OCI-LY7 (cell line): ENCODE measurements around the gene IQGAP3. TPM values are rescaled to one million over a fixed set of nuclear protein-coding genes. Genes with fewer than 3 reads are reported as not detected.

Source experiments
- BruUV-seq: library from RNA; stranded (reverse); fragments of 400-500 nt; replicated peaks from 2 replicates; lab custom pipeline; 2021; lab: Mats Ljungman, UMichigan
- CTCF ChIA-PET: fragments of 300-600 bp; sonication (Branson Sonifier 250); formaldehyde crosslinking; loops from one replicate; lab custom pipeline; 2022; ENCODE audit warnings: antibody characterized with exemption; ENCODE audit not compliant: unreplicated experiment; lab: Charles Lee
- POLR2A ChIA-PET: fragments of 300-600 bp; sonication (Branson Sonifier 250); formaldehyde crosslinking; loops from one replicate; lab custom pipeline; 2022; ENCODE audit warnings: antibody characterized with exemption; lab: Charles Lee
- DNase-seq: peaks from one replicate; pipeline ENCODE4 v3.0.0-alpha.2; 2015; ENCODE audit warnings: low spot score
- H2AFZ ChIP-seq: fragments of 200-600 bp; sonication (generic), shearing (Covaris generic); 2 replicates; pipeline ENCODE4 v1.6.1; 2014; ENCODE audit warnings: mild to moderate bottlenecking, antibody characterized with exemption, low read length, moderate library complexity
- H3K27ac ChIP-seq: fragments of 200-600 bp; sonication (generic); 2 replicates; pipeline ENCODE4 v1.5.1; 2014; ENCODE audit warnings: mixed run types, low read depth, mild to moderate bottlenecking, moderate library complexity, low read length, inconsistent platforms; ENCODE audit not compliant: poor library complexity, severe bottlenecking
- H3K36me3 ChIP-seq: fragments of 200-600 bp; sonication (generic); 2 replicates; pipeline ENCODE4 v1.6.1; 2014; ENCODE audit warnings: mild to moderate bottlenecking, antibody characterized with exemption, low read length, moderate library complexity, mixed read lengths; ENCODE audit not compliant: insufficient read depth
- H3K4me1 ChIP-seq: fragments of 200-600 bp; sonication (generic); 2 replicates; pipeline ENCODE4 v1.5.1; 2014; ENCODE audit warnings: mild to moderate bottlenecking, low read length; ENCODE audit not compliant: insufficient read depth, poor library complexity, severe bottlenecking
- H3K4me2 ChIP-seq: fragments of 200-600 bp; sonication (generic); 2 replicates; pipeline ENCODE4 v1.6.1; 2014; ENCODE audit warnings: mild to moderate bottlenecking, low read length
- H3K4me3 ChIP-seq: fragments of 200-600 bp; sonication (generic); 2 replicates; pipeline ENCODE4 v1.5.1; 2014; ENCODE audit warnings: mild to moderate bottlenecking, low read depth, low read length; ENCODE audit not compliant: poor library complexity, severe bottlenecking
- H3K79me2 ChIP-seq: fragments of 200-600 bp; sonication (generic); 2 replicates; pipeline ENCODE4 v1.6.1; 2016; ENCODE audit warnings: low read depth, mild to moderate bottlenecking, low read length, moderate library complexity, mixed read lengths; ENCODE audit not compliant: insufficient read depth
- H3K9me2 ChIP-seq: fragments of 200-600 bp; sonication (generic); 2 replicates; pipeline ENCODE4 v1.6.1; 2016; ENCODE audit warnings: mild to moderate bottlenecking, low read length, mixed read lengths; ENCODE audit not compliant: insufficient read depth
- H3K9me3 ChIP-seq: fragments of 200-600 bp; sonication (generic); 2 replicates; pipeline ENCODE4 v1.6.1; 2014; ENCODE audit warnings: mild to moderate bottlenecking, mixed run types, low read length, mixed read lengths
- H4K20me1 ChIP-seq: fragments of 200-600 bp; sonication (generic); 2 replicates; pipeline ENCODE4 v1.6.1; 2014; ENCODE audit warnings: mild to moderate bottlenecking, antibody characterized with exemption, low read length, moderate library complexity, mixed read lengths; ENCODE audit not compliant: insufficient read depth
- EZH2phosphoT487 ChIP-seq: fragments of 200-600 bp; sonication (generic); IDR thresholded peaks from 2 replicates; pipeline ENCODE4 v1.6.1; 2018; ENCODE audit warnings: low read depth, borderline replicate concordance, mild to moderate bottlenecking, mixed run types, antibody characterized with exemption, low read length, moderate library complexity, mixed read lengths
- intact Hi-C: fragments of 100-400 bp; cut with micrococcal nuclease; formaldehyde crosslinking; loops from one replicate; pipeline ENCODE4 v1.10.0; 2022; ENCODE audit not compliant: unreplicated experiment
- total RNA-seq, 2 experiments: library from RNA; depleted of rRNA in 1 of 2; stranded (reverse); fragments of >200 nt in 1 of 2; shearing (Covaris generic) in 1 of 2; gene quantifications; 2 replicates each; pipeline ENCODE4 v1.2.3, GENCODE V29; 2014 to 2022
- TF ChIP-seq, protein P1 (sequence below): fragments of 200-600 bp; sonication (generic); conservative IDR thresholded peaks from 2 replicates; pipeline ENCODE4 v1.5.1; 2014; ENCODE audit warnings: mild to moderate bottlenecking, antibody characterized with exemption, low read length, moderate library complexity, mixed read lengths

IQGAP3 gene
- total RNA-seq, 2 experiments from 2014 or later: 22.4 to 28.7 TPM

DNA sequence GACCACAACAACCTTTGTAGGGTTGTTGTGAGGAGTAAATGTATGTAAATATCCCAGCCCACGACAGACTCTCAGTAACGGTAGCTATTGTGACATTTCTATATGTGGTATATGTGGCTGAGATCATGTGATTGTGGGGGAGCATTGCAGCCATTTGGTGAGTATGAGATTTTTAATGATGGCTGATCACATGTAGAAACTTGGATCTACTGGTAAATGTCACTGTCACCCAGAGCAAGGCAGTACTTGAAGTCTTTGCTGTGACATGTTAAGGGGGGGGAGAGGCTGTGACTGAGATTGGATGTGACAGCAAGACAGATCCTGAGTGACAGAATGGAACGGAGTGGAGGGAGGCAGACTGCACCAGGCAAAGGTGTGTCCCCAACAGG is 47.9 kb downstream of the IQGAP3 start:
- peak overlapping the region; percentile 86 for H2AFZ ChIP-seq
- peak overlapping the region; percentile 67 for H3K4me2 ChIP-seq
- no peak for DNase-seq

GRCh38 chr1:156523801-156524480 is 48.4 kb downstream of the IQGAP3 start:
- no peaks in the 10 kb centered on the region for H4K20me1 ChIP-seq
- DNase-seq: no peak
- no peaks in the 10 kb centered on the region for H3K9me2 ChIP-seq
- H3K9me3 ChIP-seq: no peaks in the 10 kb centered on the region
- CTCF ChIA-PET: interaction anchor here (0.6 to 0.7 kb wide), 2 partner anchors 16 to 24 kb away, joined by 4 read pairs; partner anchors contain the start of gene MEF2D
- H3K36me3 ChIP-seq: peaks cover 21% of the 10 kb centered on the region
- intact Hi-C loops: no loop called here
- TF ChIP-seq, protein P1, sequence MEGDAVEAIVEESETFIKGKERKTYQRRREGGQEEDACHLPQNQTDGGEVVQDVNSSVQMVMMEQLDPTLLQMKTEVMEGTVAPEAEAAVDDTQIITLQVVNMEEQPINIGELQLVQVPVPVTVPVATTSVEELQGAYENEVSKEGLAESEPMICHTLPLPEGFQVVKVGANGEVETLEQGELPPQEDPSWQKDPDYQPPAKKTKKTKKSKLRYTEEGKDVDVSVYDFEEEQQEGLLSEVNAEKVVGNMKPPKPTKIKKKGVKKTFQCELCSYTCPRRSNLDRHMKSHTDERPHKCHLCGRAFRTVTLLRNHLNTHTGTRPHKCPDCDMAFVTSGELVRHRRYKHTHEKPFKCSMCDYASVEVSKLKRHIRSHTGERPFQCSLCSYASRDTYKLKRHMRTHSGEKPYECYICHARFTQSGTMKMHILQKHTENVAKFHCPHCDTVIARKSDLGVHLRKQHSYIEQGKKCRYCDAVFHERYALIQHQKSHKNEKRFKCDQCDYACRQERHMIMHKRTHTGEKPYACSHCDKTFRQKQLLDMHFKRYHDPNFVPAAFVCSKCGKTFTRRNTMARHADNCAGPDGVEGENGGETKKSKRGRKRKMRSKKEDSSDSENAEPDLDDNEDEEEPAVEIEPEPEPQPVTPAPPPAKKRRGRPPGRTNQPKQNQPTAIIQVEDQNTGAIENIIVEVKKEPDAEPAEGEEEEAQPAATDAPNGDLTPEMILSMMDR: no peak
- TF ChIP-seq EZH2phosphoT487: no peak
- POLR2A ChIA-PET: interaction anchor here (0.6 to 3.1 kb wide), 11 partner anchors 11 to 1636 kb away, joined by 3 to 17 read pairs (median 4); partner anchors contain the start of gene TTC24
- no TSS peak for BruUV-seq
- H3K4me2 ChIP-seq: peak overlapping the region; percentile 67
- H2AFZ ChIP-seq: peak overlapping the region; percentile 86
- H3K4me3 ChIP-seq: peak overlapping the region; percentile 52
- peak overlapping the region; percentile 76 for H3K27ac ChIP-seq
- no peaks in the 10 kb centered on the region for H3K79me2 ChIP-seq
- peaks cover 35% of the 10 kb centered on the region for H3K4me1 ChIP-seq

More for the DNA sequence above, 47.9 kb downstream of the IQGAP3 start:
- intact Hi-C loops: no loop called here
- H3K9me3 ChIP-seq: no peaks in the 10 kb centered on the region
- BruUV-seq: no TSS peak
- no peaks in the 10 kb centered on the region for H4K20me1 ChIP-seq
- POLR2A ChIA-PET: interaction anchor here (0.7 to 3.1 kb wide), 14 partner anchors 12 to 238 kb away, joined by 3 to 17 read pairs (median 4); partner anchors contain the start of gene TTC24
- peak overlapping the region; percentile 52 for H3K4me3 ChIP-seq
- peaks cover 23% of the 10 kb centered on the region for H3K36me3 ChIP-seq
- no peaks in the 10 kb centered on the region for H3K9me2 ChIP-seq
- H3K27ac ChIP-seq: peak overlapping the region; percentile 76
- CTCF ChIA-PET: interaction anchor here (0.5 to 0.7 kb wide), 3 partner anchors 16 to 50 kb away, joined by 3 to 4 read pairs (median 4); partner anchors contain the start of gene MEF2D
- TF ChIP-seq EZH2phosphoT487: no peak
- TF ChIP-seq, protein P1: no peak
- H3K79me2 ChIP-seq: no peaks in the 10 kb centered on the region
- peaks cover 35% of the 10 kb centered on the region for H3K4me1 ChIP-seq
